Suppressor macrophage treated with lipopolysaccharide for 1 hour (primary cell): ENCODE measurements around the gene PABPC5.

Experiments
- DNase-seq, 3 donors: peaks; one replicate each; pipeline ENCODE4 v3.0.0-alpha.2; 2020 to 2022

PABPC5 gene

DNA sequence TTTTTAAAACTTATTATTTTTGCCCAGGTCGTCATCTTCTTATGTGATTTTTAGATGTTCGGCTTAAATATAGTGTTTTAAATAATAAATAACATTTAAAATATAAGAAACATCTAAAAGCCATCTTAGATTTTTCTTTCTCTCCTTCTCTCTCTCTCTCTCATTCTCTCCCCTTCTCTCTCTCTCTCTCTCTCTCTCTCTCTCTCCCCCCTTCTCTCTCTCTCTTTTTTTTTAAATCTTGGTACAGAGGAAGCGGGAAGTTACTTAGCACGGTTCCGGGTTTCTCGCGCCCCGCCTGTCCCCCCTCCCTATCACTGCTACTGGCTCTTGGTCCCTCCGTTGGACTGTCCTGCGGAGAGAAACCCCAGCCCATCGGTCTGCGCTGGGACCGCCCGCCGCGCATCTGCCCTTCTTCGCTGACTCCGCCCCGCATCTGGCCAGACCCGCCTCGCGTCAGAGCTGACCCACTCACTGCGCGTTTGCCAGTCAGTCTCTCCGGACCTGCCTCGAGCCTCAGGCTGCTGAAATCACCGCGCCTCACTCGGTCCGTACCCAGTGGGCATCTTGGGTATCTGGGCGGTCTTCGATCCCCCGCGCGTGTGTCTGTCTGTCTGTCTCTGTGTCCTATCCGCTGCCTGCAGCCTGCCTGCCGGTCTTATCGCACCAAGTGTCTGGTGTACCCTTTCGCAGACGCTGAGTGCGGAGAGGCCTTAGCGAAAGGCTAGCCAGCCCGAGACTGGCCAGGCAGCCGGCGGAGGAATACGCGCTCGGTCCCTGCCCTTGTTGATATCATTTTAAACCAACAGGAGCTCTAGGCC is at the start of gene PABPC5:
TSS of gene PABPC5 (plus strand) at position 489 of the 818 bp plus-strand sequence. CDS start 739 bp downstream, outside the sequence.
- DNase-seq: no peak

DNA sequence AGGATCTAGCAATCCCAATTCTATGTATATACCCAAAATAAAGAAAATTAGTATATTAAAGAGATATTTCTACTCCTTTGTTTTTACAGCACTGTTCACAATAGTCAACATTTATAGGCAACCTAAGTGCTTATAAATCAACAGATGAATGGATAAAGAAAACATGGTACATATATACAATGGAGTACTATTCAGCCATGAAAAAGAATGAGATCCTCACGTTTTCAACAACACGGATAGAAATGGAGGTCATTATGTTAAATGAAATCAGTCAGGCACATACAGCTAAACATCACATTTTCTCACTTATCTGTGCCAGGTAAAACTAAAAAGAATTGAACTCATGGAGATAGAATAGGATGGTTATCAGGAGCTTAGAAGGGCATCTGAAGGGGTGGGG is 45.6 kb upstream of the PABPC5 start:
- no peak for DNase-seq

GRCh38 chrX:91414713-91415112 is 19.9 kb upstream of the PABPC5 start:
- no peak for DNase-seq

GRCh38 chrX:91435395-91435794 is 756 bp downstream of the PABPC5 start:
- DNase-seq: no peak
